Gastrocnemius medialis (tissue), 4 donors: ENCODE measurements around the gene OMA1. TPM values are rescaled to one million over a fixed set of nuclear protein-coding genes. Genes with fewer than 3 reads are reported as not detected.

Source experiments
- ATAC-seq, 2 donors: fragments of 150-250 bp; one replicate each; pipeline ENCODE4 v1.9.1; 2016
- DNase-seq, 2 donors: peaks; one replicate each; pipeline ENCODE4 v3.0.0-alpha.2; 2019
- H3K27ac ChIP-seq, 4 donors: fragments of 200-600 bp; sonication (generic); 1 replicate in 1 of 4; 2 replicates in 3 of 4; pipeline ENCODE4 v1.5.1; 2016 to 2018; ENCODE audit warnings: mild to moderate bottlenecking in 2 of 4, moderate library complexity in 1 of 4
- H3K27me3 ChIP-seq, 3 donors: fragments of 200-600 bp; sonication (generic) in 2 of 3; 1 replicate in 1 of 3; 2 replicates in 2 of 3; pipeline versions ENCODE4 v1.5.1 to v1.6.0; 2016 to 2019; ENCODE audit warnings: mild to moderate bottlenecking in 1 of 3, moderate library complexity in 1 of 3
- H3K36me3 ChIP-seq, 2 donors: fragments of 200-600 bp; sonication (generic) in 1 of 2; one replicate each; pipeline ENCODE4 v1.5.1; 2017 to 2018
- H3K4me1 ChIP-seq, 2 donors: fragments of 200-600 bp; sonication (generic) in 1 of 2; one replicate each; pipeline ENCODE4 v1.5.1; 2016 to 2017; ENCODE audit warnings: mild to moderate bottlenecking in 2 of 2
- H3K4me3 ChIP-seq, 4 donors: fragments of 200-600 bp; sonication (generic) in 3 of 4; 1 replicate in 1 of 4; 2 replicates in 3 of 4; pipeline ENCODE4 v1.5.1; 2016 to 2019; ENCODE audit warnings: mild to moderate bottlenecking in 2 of 4
- H3K9me3 ChIP-seq, 3 donors: fragments of 200-600 bp; sonication (generic) in 2 of 3; 1 replicate in 1 of 3; 2 replicates in 2 of 3; pipeline ENCODE4 v1.5.1; 2016 to 2019
- CTCF ChIP-seq, 5 experiments: fragments of 450-650 bp in 3 of 5; fragments of 200-600 bp in 2 of 5; sonication (generic) in 2 of 5; IDR thresholded peaks in 4 of 5; conservative IDR thresholded peaks in 1 of 5; 1 replicate in 4 of 5; 2 replicates in 1 of 5; pipeline ENCODE4 v1.5.1; 2016 to 2019; ENCODE audit warnings: antibody characterized with exemption in 5 of 5, mild to moderate bottlenecking in 3 of 5, moderate library complexity in 3 of 5
- POLR2A ChIP-seq, 2 donors: fragments of 450-650 bp; IDR thresholded peaks; one replicate each; pipeline ENCODE4 v1.6.1; 2017; ENCODE audit warnings: antibody characterized with exemption in 2 of 2, mild to moderate bottlenecking in 2 of 2, moderate library complexity in 2 of 2
- in situ Hi-C, 4 donors: fragments of 200-750 bp; cut with MboI; loops; one replicate each; pipeline versions ENCODE4 v1.15.0 to v1.8.0; 2017; ENCODE audit warnings: low sequenced_read_pairs in 4 of 4
- intact Hi-C: fragments of 100-400 bp; cut with DNase I; formaldehyde crosslinking; loops from one replicate; pipeline ENCODE4 v1.15.1; 2023; ENCODE audit warnings: low total_unique reads
- total RNA-seq, 4 donors: library from RNA; depleted of rRNA; stranded (reverse); fragments of >200 nt; gene quantifications; one replicate each; pipeline versions ENCODE4 v1.1.0 to v1.2.3, GENCODE V29; 2016

Gene OMA1
- total RNA-seq, 4 donors from 2014 or later = 11.7 to 23.7 (median 19.3) TPM

DNA sequence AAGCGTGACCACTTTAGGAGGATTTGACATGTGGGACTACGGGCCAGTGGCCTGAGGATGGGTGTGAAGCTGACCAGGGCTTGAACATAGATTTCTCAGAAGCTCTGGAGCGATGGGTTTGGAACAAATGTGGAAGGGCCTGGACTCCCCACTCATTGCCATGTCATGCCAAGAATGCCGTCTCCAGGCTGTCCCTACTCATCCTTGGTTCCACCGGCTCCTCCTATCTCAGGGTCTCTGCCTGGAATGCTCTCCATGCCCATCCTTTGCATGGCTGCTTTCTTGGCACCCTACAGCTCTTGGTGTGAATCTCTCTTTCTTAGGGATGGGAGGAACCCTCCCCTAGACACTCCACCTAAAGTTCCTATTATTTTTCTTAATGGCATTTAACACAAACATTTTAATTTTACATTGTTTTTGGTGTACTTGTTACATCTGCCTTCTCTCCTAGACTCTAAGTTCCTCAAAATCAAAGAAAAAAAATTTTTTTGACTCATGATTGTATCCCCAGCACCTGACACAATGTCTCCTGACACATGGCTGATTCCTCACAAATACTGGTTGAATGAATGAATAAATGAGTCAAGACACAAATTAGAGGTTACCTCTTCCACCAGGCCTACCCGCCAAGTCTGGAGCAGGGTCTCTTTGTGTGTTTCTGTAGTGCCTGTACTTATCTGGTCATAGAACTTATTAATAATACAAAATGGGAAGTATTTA, 114.5 kb downstream of the OMA1 start:
- Histone ChIP-seq H3K4me3 (no peak overlapping the region), H3K36me3 (no peaks in the 10 kb centered on the region), H3K9me3 (no peaks in the 10 kb centered on the region), H3K27ac (no peak overlapping the region), H3K4me1 (no peaks in the 10 kb centered on the region), H3K27me3 (no peaks in the 10 kb centered on the region)
- intact Hi-C loops (no loop called here), in situ Hi-C loops (no loop called here)
- no peak for TF ChIP-seq CTCF (IDR thresholded peaks at IDR 0.05 in 4 of 5, conservative IDR thresholded peaks at IDR 0.05 in 1 of 5)
- no peak for TF ChIP-seq POLR2A (IDR thresholded peaks at IDR 0.05)
- no peak for ATAC-seq
- no peak for DNase-seq

Other genes starting within 250 kb of the OMA1 start
- 1 to 10 TPM in 1 of 4 donors, under 1 TPM in 2, not detected in 1; 0.09 to 1.8 (median 0.25) TPM for gene TACSTD2, start 30.5 kb upstream of the OMA1 start, total RNA-seq
- gene MYSM1, start 153.3 kb upstream of the OMA1 start, total RNA-seq = 10 to 100 TPM in 1 of 4 donors, 1 to 10 TPM in 3; 5.1 to 12.9 (median 6.0) TPM
- gene JUN, start 237.3 kb upstream of the OMA1 start, total RNA-seq = 100 to 1,000 TPM in 2 of 4 donors, 10 to 100 TPM in 2; 41.2 to 104 (median 90.8) TPM